HepG2 (cell line): Measurements from ENCODE around the gene ADAMTS2. TPM values are rescaled to one million over a fixed set of nuclear protein-coding genes. Genes with fewer than 3 reads are reported as not detected.

ENCODE experiments used
- CHD2 ChIP-seq: IDR thresholded peaks from 2 replicates; pipeline ENCODE4 v1.6.1; 2011; ENCODE audit warnings: low read depth, low read length, improper control_type of control experiment
- GATAD1 ChIP-seq: IDR thresholded peaks from 2 replicates; pipeline ENCODE4 v1.6.1; 2016; ENCODE audit warnings: missing genetic modification reagents, missing compliant biosample characterization
- HMG20B ChIP-seq: conservative IDR thresholded peaks from 2 replicates; pipeline ENCODE4 v1.6.1; 2016; ENCODE audit warnings: missing genetic modification reagents, missing compliant biosample characterization
- HOXA3 ChIP-seq: sonication (generic); formaldehyde crosslinking; IDR thresholded peaks from 2 replicates; pipeline ENCODE4 v1.5.0; 2020; ENCODE audit warnings: missing genetic modification reagents
- KDM6A ChIP-seq: IDR thresholded peaks from 2 replicates; pipeline ENCODE4 v1.6.1; 2016; ENCODE audit warnings: low read depth
- MTA3 ChIP-seq: sonication (generic); formaldehyde crosslinking; IDR thresholded peaks from 2 replicates; pipeline ENCODE4 v1.4.0; 2020; ENCODE audit warnings: missing genetic modification reagents
- NCOA2 ChIP-seq: sonication (generic); formaldehyde crosslinking; IDR thresholded peaks from 2 replicates; pipeline ENCODE4 v1.8.0; 2022; ENCODE audit warnings: inconsistent platforms
- NKX3-1 ChIP-seq: sonication (generic); formaldehyde crosslinking; IDR thresholded peaks from 2 replicates; pipeline ENCODE4 v1.5.0; 2020; ENCODE audit warnings: missing genetic modification reagents
- RAD21 ChIP-seq: fragments of 450-650 bp; formaldehyde crosslinking; IDR thresholded peaks from 2 replicates; pipeline ENCODE4 v1.5.0; 2020; ENCODE audit warnings: mild to moderate bottlenecking
- RXRA ChIP-seq: sonication (generic); formaldehyde crosslinking; IDR thresholded peaks from 2 replicates; pipeline ENCODE4 v1.5.1; 2020; ENCODE audit warnings: missing genetic modification reagents
- SKI ChIP-seq: fragments of 450-650 bp; IDR thresholded peaks from one replicate; pipeline ENCODE4 v1.6.1; 2018; ENCODE audit warnings: mild to moderate bottlenecking; ENCODE audit not compliant: partially characterized antibody
- SMAD1 ChIP-seq: sonication (generic); formaldehyde crosslinking; IDR thresholded peaks from 2 replicates; pipeline ENCODE4 v1.4.0; 2020; ENCODE audit warnings: missing genetic modification reagents, low read depth, mild to moderate bottlenecking, borderline replicate concordance
- SRY ChIP-seq: sonication (generic); formaldehyde crosslinking; IDR thresholded peaks from 2 replicates; pipeline ENCODE4 v1.8.0; 2022; ENCODE audit warnings: mild to moderate bottlenecking, missing genetic modification reagents
- TCF7 ChIP-seq: sonication (generic); IDR thresholded peaks from 2 replicates; pipeline ENCODE4 v1.6.1; 2016; ENCODE audit warnings: antibody characterized with exemption, low read depth
- TMF1 ChIP-seq: sonication (generic); formaldehyde crosslinking; IDR thresholded peaks from 2 replicates; pipeline ENCODE4 v1.8.1; 2022; ENCODE audit warnings: low read depth, missing genetic modification reagents
- TRIM24 ChIP-seq: sonication (generic); formaldehyde crosslinking; IDR thresholded peaks from 2 replicates; pipeline ENCODE4 v1.8.0; 2022; ENCODE audit warnings: mild to moderate bottlenecking, missing genetic modification reagents
- WIZ ChIP-seq: sonication (generic); formaldehyde crosslinking; IDR thresholded peaks from 2 replicates; pipeline ENCODE4 v1.5.1; 2020; ENCODE audit warnings: mild to moderate bottlenecking, missing genetic modification reagents
- ZNF24 ChIP-seq: fragments of 450-650 bp; IDR thresholded peaks from 2 replicates; pipeline ENCODE4 v1.6.1; 2017; ENCODE audit warnings: antibody characterized with exemption, mild to moderate bottlenecking
- ZNF263 ChIP-seq: sonication (generic); formaldehyde crosslinking; IDR thresholded peaks from 2 replicates; pipeline ENCODE4 v1.4.0; 2020; ENCODE audit warnings: missing genetic modification reagents
- ZNF343 ChIP-seq: sonication (generic); formaldehyde crosslinking; IDR thresholded peaks from 2 replicates; pipeline ENCODE4 v1.4.0; 2020; ENCODE audit warnings: mild to moderate bottlenecking, missing genetic modification reagents
- ZNF567 ChIP-seq: sonication (generic); formaldehyde crosslinking; IDR thresholded peaks from 2 replicates; pipeline ENCODE4 v1.8.1; 2023; ENCODE audit warnings: mild to moderate bottlenecking, missing genetic modification reagents, borderline replicate concordance
- ZNF614 ChIP-seq: IDR thresholded peaks from 2 replicates; pipeline ENCODE4 v1.6.1; 2018; ENCODE audit warnings: missing biosample characterization, missing genetic modification reagents, inconsistent platforms, borderline replicate concordance
- ZNF747 ChIP-seq: sonication (generic); formaldehyde crosslinking; IDR thresholded peaks from 2 replicates; pipeline ENCODE4 v1.8.1; 2023; ENCODE audit warnings: missing genetic modification reagents, mild to moderate bottlenecking, borderline replicate concordance
- polyA plus RNA-seq, 8 experiments: library from polyadenylated mRNA; depleted of rRNA in 3 of 8; stranded (reverse) in 7 of 8; unstranded in 1 of 8; fragments of >200 nt; fragmentation: Illumina TruSeq in 4 of 8; extraction: Trizol in 4 of 8; gene quantifications; 2 replicates each; pipeline versions ENCODE4 v1.2.1 to v1.2.3, GENCODE V29; 2011 to 2016; ENCODE audit warnings: low read depth in 4 of 8, missing spikeins in 1 of 8, mixed read lengths in 1 of 8; ENCODE audit not compliant: insufficient read depth in 1 of 8
- total RNA-seq, 5 experiments: library from RNA; depleted of rRNA; stranded (reverse); fragments of >200 nt; fragmentation: Illumina TruSeq; extraction: Trizol; gene quantifications; 2 replicates each; pipeline ENCODE4 v1.2.3, GENCODE V29; 2016; ENCODE audit warnings: low read depth in 1 of 5
- TF ChIP-seq, protein P1 (sequence below): sonication (generic); formaldehyde crosslinking; IDR thresholded peaks from 2 replicates; pipeline ENCODE4 v1.9.0; 2021; ENCODE audit warnings: missing genetic modification reagents, borderline replicate concordance
- TF ChIP-seq, protein P2 (sequence below): sonication (generic); formaldehyde crosslinking; IDR thresholded peaks from 2 replicates; pipeline ENCODE4 v1.4.0; 2020; ENCODE audit warnings: mild to moderate bottlenecking, low read depth, missing genetic modification reagents
- TF ChIP-seq, protein P3 (sequence below): sonication (generic); formaldehyde crosslinking; IDR thresholded peaks from 2 replicates; pipeline ENCODE4 v1.4.0; 2020; ENCODE audit warnings: missing genetic modification reagents, low read depth, mild to moderate bottlenecking, borderline replicate concordance

ADAMTS2 gene
- total and polyA plus RNA-seq, 2 of the 13 experiments (the other 11 are each of a cell fraction or from before 2014, with no cell fraction given) = 0.24 to 3.5 TPM

DNA sequence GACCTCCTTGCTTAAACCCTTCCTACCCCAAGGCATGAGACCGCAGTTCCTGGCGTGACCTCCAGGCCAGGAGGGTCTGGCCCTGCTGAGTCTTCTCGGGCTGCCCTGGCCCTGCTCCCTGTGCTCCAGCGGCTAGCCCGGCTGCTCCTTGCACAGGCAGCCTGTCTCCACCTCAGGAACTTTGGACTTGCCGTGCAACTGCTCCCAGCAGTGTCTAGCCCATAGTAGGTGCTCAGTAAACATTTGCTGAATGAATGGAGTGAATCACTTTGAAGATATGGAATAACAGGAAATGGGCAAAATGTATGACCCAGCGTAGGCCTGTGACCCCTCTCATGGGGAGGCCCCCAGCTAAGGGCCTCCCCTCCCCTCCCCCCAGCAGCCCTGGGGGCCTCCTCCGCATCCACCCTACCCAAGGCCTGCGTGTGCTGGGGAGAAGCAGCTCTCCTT lies 158.0 kb downstream of the ADAMTS2 start (continued):
- TF ChIP-seq NCOA2 (CRISPR knock-in tag) = peak; percentile 79
- TF ChIP-seq GATAD1 (CRISPR knock-in tag) = peak; percentile 18; the same call in 1 of the 2 replicates
- no peak for TF ChIP-seq WIZ (CRISPR knock-in tag)
- TF ChIP-seq ZNF747 (CRISPR knock-in tag) = no peak
- TF ChIP-seq ZNF263 (CRISPR knock-in tag) = peak; percentile 83
- TF ChIP-seq KDM6A (CRISPR knock-in tag) = peak; percentile 75
- TF ChIP-seq HMG20B = no peak
- TF ChIP-seq CHD2 = no peak
- no peak; the same call in 1 of the 2 replicates for TF ChIP-seq RAD21 (CRISPR knock-in tag)
- TF ChIP-seq TRIM24 (CRISPR knock-in tag) = no peak
- TF ChIP-seq SMAD1 = no peak
- no peak for TF ChIP-seq TMF1
- peak; percentile 63 for TF ChIP-seq HOXA3
- TF ChIP-seq RXRA = peak; percentile 53
- no peak for TF ChIP-seq NKX3-1
- no peak for TF ChIP-seq ZNF567 (CRISPR knock-in tag)
- TF ChIP-seq, protein P1, sequence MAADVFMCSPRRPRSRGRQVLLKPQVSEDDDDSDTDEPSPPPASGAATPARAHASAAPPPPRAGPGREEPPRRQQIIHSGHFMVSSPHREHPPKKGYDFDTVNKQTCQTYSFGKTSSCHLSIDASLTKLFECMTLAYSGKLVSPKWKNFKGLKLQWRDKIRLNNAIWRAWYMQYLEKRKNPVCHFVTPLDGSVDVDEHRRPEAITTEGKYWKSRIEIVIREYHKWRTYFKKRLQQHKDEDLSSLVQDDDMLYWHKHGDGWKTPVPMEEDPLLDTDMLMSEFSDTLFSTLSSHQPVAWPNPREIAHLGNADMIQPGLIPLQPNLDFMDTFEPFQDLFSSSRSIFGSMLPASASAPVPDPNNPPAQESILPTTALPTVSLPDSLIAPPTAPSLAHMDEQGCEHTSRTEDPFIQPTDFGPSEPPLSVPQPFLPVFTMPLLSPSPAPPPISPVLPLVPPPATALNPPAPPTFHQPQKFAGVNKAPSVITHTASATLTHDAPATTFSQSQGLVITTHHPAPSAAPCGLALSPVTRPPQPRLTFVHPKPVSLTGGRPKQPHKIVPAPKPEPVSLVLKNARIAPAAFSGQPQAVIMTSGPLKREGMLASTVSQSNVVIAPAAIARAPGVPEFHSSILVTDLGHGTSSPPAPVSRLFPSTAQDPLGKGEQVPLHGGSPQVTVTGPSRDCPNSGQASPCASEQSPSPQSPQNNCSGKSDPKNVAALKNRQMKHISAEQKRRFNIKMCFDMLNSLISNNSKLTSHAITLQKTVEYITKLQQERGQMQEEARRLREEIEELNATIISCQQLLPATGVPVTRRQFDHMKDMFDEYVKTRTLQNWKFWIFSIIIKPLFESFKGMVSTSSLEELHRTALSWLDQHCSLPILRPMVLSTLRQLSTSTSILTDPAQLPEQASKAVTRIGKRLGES (CRISPR knock-in tag) = no peak
- TF ChIP-seq ZNF343 (CRISPR knock-in tag) = no peak
- TF ChIP-seq, protein P2, sequence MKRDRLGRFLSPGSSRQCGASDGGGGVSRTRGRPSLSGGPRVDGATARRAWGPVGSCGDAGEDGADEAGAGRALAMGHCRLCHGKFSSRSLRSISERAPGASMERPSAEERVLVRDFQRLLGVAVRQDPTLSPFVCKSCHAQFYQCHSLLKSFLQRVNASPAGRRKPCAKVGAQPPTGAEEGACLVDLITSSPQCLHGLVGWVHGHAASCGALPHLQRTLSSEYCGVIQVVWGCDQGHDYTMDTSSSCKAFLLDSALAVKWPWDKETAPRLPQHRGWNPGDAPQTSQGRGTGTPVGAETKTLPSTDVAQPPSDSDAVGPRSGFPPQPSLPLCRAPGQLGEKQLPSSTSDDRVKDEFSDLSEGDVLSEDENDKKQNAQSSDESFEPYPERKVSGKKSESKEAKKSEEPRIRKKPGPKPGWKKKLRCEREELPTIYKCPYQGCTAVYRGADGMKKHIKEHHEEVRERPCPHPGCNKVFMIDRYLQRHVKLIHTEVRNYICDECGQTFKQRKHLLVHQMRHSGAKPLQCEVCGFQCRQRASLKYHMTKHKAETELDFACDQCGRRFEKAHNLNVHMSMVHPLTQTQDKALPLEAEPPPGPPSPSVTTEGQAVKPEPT (CRISPR knock-in tag) = no peak
- 0 out of 2 replicates have a peak, but pooled peaks have one; percentile 20 for TF ChIP-seq ZNF614
- TF ChIP-seq ZNF24 = peak; percentile 95
- TF ChIP-seq TCF7 = peak; percentile 54; the same call in 1 of the 2 replicates
- TF ChIP-seq, protein P3, sequence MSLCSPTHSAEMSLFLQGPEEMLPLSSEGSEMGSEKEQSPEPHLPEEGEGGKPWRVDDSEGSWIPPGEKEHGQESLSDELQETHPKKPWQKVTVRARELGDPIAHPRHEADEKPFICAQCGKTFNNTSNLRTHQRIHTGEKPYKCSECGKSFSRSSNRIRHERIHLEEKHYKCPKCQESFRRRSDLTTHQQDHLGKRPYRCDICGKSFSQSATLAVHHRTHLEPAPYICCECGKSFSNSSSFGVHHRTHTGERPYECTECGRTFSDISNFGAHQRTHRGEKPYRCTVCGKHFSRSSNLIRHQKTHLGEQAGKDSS (CRISPR knock-in tag) = peak; percentile 97
- no peak for TF ChIP-seq MTA3
- TF ChIP-seq SRY (CRISPR knock-in tag) = no peak
- peak; percentile 47 for TF ChIP-seq SKI
